ENCODE data around the gene STIM1.
"Not testable (repeated sequence)": the region's sequence is repeated elsewhere in the genome, so short reads cannot be mapped to it uniquely, and the experiment has no call there.

STIM1 gene

DNA sequence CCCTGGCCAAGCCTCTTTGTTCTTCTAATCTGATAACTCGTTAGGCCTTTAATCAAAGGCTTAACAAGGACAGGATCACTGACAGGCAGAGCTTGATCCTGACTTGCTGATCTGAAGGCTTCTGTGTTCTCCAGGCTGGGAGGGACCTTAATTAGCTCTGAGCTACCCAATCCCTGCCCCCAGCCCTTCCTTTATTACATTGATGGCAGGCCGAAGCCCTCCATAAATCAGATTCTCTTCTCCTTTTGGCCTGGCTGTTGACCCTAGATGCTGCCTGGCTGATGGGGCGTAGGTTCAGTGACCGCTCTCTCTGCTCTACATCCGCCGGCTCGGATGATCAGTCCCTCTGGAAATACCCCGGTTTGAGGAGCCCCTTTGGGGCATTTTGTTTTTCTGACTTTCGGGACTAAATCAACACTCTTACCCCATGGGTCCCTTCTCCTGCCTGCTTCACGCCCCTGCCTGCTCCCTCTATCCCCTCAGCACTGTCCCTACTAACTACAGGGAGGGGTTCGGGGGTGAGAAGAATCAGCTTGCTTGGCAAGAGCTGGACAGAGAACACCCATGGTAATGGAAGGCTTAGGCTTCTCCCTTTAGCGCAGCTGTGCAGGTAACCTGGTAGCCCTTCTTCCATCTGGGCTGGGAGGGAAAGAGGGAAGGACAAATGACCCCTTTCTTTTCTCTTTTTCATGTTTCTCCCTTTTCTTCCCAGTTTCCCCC is 229.1 kb downstream of the STIM1 start:
- no peak for DNase-seq

DNA sequence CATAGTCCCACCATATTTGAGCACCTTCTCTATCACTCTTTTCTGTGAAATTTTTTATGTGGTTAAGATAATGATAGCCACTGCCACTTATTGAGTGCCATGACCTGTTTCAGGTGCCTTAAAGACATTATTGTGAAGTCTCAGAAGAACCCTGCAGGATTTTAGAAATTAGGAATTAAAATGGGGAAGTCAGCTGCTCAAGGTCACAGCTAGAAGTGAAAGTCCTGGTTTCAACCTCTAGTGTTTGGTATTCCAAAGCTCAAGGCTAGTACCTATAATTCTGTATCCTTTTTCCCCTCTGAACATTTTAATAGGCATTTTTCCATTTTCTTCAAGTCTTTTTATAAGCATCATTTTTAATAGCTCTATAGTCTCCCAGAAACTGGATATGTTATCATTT is 230.1 kb downstream of the STIM1 start:
- DNase-seq, result no peak

DNA sequence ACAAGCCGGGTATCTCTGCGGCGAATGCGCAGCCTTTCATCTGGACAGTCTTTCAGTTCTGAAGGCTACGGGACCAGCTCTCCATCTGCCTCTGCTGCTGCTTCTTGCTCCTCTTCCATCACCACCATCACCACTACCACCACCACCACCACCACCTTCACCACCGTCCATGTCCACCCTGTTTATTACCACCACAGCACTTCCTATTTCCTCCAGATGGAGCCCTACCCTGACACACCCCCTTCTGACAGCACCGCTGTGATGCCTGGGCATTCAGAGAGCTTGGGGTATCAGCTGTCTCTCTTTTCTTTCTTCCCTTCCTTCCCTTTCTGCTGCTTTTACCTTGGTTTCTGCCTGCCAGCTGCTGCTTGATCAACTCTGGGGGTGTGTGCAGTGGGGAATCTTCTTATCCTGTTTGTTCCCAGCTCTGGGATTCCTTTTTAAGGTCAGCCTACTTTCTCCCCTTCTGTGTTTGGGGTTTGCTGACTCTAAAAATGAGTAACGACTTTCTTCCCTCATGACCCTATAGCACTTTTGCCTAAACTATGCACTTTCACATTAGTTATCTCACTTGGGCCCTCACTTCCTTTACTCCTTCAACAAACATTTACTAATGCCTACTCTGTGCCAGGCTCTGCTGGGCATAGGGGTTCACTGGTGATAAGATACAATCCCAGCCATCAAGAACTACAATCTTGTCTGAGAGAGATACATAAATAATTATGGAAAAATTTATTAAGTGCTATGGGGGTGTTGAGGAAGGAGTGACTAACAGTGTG is 231.3 kb downstream of the STIM1 start:
- DNase-seq, result no peak

DNA sequence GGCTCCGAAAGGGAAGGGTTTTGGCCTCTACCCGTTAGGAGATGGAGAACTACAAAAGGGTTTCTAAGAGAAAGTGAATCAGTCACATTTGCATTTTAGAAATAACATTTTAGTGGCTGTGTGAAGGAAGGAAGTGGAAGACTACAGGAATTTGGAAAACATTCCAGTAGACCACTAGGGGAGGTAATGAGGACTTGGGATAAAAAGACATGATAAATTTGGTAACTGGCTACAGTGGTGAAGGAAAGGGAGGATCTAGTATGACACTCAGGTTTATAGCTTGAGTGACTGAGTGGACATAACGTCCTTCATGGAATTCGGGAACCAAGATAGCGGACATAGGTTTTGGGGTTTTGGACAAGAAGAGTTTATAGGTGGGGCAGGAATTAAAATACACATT is 232.1 kb downstream of the STIM1 start:
- DNase-seq, result no peak

DNA sequence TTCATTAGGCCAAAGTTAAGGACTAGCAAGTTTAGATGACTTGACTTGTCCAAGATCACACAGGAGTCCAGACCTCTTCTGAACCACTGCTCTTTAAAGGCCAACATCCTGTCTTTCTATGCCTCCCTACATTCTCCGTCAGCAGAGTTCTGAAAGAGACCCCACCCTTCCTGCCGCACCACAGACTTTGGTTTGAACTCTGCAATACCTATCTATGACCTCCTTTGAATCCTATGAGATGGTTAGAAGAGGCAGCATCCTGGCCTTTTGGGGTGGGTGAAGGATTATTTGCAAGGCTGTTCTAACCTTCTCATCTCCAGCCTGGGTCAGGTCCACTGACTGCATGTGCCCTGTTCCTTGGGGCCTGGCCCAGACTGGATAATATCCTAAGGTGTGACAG is 234.8 kb downstream of the STIM1 start:
- no peak for DNase-seq

DNA sequence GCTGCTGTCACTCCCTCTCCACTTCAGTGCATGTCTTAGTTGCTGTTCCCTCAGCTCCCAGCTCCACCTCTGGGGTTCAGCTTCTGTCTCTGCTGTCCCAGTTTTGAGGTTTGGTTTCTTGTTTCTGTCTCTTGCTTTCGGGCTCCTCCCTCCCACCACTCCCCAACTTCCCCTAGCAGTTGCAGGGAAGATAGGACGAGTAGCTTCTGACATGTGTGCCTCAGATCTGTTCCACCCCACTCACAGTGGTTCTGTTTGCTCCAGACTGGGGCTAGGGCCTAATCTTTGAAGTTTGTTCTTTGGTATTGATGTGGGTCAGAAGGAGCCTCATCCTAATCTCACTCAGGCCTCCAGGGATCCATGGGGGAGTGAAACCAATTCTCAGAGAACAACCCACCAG is 236.6 kb downstream of the STIM1 start:
- DNase-seq, result no peak

DNA sequence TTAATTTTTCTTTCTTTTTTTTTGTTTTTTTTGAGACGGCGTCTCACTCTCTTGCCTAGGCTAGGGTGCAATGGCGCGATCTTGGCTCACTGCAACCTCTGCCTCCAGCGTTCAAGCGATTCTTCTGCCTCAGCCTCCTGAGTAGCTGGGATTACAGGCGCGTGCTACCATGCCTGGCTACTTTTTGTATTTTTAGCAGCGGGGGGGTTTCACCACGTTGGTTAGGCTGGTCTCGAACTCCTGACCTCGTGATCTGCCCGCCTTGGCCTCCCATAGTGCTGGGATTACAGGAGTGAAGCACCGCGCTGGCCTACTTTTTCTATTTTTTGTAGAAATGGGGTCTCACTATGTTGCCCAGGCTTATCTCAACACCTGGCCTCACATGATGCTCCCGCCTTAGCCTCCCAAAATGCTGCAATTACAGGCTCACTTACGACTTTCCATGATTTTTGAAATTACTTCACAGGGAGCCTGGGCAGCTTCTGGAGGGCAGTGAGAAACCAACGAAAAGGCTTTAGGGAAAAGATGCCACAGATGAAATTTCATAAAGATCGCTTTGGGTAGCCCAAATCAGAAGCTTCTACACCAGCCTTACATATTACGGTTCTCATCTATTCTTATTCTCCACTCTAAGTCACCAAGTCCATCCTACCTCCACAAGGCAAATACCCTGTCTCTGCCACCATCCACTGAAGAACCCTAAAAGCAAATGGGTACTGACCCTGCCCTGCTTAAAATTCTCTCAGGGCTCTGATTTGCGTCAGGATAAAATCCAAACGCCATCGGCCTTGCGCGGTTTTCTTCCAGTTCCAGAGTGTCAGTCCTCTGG is 238.3 kb downstream of the STIM1 start:
- DNase-seq, result no peak

DNA sequence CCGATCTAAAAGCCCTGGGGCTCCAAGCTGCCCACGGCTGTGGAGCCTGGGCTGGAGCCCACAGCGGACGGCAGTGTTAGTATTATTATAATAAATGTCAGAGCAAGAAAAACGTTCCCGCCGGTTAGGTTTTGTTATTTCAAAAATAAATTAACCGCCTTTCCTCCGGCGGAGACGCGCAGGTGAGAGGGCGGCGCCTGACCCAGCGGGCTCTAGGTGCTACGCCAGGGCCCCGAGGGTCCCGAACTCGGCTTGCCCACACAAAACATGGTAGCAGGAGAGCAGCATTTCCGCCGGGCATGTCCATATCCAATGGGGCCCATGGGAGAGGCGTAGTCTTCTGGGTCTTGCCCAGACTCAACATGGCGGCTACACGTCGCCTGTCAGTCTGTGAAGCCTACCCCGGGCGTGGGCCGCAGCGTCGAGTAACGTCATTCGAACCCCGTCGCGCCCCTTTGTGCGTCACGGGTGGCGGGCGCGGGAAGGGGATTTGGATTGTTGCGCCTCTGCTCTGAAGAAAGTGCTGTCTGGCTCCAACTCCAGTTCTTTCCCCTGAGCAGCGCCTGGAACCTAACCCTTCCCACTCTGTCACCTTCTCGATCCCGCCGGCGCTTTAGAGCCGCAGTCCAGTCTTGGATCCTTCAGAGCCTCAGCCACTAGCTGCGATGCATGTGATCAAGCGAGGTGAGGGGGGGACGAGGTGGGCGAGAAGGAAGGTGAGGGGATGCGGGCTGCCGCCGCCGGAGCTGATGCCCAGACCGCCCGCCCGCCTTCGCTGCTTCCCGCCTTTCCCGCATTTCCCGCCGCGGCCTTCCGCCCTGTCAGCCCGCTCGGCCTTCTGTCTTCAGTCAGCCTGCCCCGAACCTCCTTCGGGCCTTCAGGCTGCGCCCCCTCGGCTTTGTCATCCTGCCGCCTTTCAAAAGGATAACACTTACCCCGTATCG is 239.2 kb downstream of the STIM1 start, which contains the start of gene RRM1:
RRM1 (plus strand) TSS at position 452 of the 944 bp plus-strand sequence; CDS start at position 666, 214 bp downstream.
- peak; percentile 97 for DNase-seq

DNA sequence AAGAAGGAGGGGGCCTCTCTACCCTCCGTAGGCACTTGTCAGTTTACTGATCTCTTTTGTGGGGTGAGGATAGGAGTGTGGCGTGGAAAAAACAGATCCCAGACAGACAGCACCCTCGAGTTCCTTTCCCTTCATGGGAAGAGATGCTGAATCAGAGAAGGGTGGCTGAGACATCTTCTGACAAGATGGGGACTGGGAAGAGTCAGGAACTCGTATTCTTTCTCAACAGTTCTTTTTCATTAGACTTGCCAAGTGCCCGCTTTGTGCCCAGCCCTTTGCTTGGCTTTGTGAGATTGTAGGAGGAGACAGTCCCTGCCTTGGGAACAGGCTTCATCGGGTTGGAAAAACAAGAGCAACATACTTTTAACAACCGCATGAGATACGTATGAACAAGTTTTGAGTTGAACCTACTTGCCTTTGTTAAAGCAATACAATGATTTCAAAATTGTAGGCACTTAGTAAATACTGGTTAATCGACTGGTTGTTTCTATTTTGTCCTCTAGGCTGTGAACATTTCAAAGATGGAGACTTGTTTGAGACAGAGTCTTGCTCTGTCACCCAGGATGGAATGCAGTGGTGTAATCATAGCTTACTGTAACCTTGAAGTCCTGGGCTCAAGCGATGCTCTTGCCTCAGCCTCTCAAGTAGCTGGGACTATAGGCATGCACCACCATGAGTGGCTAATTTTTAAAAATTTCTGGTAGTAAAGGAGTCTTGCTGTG is 240.2 kb downstream of the STIM1 start:
- DNase-seq, result no peak

DNA sequence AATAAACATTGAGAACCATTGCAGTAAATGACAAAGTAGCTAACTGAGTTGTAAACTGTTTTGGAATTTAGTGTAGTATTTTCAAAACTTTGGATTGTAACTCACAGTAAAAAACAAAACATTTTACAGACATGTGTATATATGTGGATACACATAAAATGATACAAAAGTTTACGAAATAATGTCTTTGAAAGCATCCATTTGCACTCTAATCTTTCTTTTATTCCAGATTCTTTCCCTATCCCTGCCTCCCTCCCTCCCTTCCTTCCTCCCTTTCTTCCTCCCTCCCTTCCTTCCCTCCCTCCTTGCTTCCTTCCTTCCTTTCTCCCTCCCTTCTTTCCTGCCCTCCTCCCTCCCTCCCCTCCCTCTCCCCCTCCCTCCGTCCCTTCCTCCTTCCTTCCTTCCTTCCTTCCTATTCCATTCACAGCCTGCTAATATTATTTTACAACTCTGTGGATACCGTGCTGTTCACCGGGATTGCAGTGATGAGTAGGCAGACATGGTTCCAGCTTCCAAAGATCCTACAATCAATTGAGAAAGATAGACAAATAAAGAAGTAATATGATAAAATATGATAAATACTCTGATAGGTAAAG is 242.7 kb downstream of the STIM1 start:
- no peak for DNase-seq

DNA sequence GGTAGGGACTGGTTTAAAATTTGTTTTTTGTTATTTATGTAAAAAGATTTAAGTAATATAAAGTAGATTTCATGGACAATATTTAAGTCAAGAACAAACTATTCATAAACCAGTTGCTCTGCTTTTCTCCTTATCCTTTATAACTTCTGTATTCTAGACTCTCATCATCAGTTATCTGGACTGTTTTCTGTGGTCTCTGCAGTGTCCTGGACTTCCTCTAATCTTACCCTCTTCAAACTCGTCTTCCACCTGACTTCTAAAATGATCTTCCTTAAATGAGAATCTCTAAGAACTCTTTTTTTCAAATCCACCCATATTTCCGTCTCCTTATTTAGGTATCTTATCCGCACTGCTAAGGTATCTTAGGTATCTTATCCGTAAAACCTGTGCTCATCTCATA is 247.2 kb downstream of the STIM1 start:
- DNase-seq, result no peak

DNA sequence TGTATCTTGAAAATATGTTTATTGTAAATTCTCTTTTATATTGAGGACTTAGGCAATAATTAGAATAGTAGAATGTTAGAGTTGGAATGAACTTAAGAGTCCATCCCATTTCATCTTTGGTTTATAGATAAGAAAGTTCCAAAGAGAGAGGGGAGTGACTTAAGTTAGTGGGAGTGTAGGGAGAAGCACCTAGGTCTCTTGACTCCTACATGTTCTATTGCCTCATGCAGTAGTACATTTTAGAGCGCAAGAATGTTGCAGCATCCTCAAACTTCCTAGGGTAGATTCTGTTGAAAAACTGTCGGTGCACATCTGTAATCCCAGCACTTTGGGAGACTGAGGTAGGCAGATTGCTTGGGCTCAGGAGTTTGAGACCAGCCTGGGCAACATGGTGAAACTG is 247.8 kb downstream of the STIM1 start:
- no peak for DNase-seq

DNA sequence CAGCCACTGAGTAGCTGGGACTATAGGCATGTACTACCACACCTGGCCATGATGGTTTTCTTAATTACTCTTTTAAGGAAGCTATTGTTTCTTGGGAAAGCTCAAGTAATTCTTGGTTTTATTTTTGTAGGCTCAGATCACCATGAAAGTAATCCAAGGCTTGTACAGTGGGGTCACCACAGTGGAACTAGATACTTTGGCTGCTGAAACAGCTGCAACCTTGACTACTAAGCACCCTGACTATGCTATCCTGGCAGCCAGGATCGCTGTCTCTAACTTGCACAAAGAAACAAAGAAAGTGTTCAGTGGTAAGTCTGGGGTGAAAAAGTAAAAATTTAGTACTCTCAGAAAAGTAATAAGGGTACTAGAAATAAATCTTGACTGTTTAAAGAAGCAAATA is 250.5 kb downstream of the STIM1 start:
- DNase-seq, result no peak

DNA sequence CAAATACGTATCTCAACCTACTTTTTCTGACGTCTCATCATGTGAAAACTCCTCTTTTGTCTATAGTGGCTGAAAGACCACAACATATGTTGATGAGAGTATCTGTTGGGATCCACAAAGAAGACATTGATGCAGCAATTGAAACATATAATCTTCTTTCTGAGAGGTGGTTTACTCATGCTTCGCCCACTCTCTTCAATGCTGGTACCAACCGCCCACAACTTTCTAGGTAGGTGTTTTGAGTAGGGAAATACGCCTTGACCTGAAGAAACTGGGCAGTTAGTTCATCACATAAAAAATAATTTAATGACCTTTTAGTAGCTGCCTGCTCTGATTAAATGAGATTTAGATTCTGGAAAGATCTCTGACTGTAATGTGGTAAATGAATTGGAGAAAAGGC is 256.4 kb downstream of the STIM1 start:
- DNase-seq, result no peak

DNA sequence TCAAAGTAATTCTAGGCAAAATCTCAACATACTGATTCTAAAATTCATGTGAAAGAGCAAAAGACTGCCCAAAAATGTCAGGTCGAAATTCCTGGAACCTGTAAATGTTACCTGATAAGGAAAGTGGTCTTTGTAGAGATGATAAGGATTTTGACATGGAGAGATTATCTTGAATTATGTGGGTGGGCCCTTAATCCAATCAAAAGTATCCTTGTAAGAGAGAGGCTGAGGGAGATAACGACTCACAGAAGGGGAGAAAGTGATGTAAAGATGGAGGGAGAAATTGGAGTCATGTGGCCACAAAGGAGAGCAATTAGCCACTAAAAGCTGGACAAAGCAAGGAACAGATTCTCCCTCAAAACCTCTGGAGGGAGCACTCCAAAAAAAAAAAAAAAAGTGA is 259.7 kb downstream of the STIM1 start:
- no peak for DNase-seq

DNA sequence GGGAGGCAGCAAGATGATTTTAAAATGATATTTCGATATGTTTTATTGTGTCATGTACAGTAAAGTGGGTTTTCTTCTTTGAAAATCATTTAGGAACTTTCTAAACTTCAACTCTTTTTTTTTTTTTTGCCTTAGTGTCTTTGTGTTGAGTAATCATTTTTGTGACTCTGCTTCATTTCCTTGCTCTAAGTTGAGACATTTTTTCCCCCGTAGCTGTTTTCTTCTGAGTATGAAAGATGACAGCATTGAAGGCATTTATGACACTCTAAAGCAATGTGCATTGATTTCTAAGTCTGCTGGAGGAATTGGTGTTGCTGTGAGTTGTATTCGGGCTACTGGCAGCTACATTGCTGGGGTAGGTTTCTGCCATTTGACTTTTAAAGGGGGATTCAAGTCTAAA is 262.6 kb downstream of the STIM1 start:
- no peak for DNase-seq

DNA sequence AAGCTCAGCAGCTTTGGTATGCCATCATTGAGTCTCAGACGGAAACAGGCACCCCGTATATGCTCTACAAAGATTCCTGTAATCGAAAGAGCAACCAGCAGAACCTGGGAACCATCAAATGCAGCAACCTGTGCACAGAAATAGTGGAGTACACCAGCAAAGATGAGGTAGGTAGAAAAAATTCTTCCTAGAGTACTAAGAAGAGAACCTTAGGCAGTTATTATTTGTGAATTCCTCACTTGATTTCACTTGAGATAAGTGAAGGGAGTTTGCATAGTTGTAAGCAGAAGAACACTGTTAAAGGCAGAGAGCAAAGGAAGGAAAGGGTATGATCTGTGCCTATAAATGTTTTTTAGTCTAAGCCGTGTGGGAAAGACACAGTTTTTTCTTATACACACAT is 267.8 kb downstream of the STIM1 start:
- no peak for DNase-seq

DNA sequence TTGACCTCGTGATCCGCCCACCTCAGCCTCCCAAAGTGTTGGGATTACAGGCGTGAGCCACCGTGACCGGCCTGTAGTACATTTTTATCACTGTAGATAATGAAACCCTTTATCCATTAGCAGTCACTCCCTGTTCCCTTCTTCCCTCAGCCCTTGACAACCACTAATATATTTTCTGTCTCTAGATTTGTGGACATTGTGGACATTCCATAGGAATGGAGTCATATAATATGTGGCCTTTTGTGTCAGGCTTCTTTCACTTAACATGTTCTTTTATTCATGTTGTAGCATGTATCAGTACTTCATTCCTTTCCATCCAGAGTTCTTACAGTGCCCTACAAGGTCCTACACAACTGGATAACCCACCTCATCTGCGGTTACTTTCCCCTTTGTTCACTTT is 269.7 kb downstream of the STIM1 start:
- no peak for DNase-seq

DNA sequence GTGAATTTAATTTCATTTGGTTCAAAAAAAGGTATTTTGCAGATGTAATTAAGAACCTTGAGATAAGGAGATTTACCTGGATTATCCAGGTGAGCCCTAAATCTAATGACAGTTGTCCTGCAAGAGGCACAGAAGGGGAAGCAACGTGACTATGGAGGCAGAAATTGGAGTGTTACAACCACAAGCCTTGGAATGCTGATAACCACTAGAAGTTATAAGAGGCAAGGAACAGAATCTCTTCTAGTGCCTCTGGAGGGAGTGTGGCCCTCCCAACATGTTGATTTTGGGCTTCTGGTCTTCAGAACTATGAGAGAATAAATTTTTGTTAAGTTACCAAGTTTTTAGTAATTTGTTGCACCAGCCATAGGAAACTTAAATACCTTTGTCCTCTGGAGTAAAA is 271.9 kb downstream of the STIM1 start:
- DNase-seq, result no peak

DNA sequence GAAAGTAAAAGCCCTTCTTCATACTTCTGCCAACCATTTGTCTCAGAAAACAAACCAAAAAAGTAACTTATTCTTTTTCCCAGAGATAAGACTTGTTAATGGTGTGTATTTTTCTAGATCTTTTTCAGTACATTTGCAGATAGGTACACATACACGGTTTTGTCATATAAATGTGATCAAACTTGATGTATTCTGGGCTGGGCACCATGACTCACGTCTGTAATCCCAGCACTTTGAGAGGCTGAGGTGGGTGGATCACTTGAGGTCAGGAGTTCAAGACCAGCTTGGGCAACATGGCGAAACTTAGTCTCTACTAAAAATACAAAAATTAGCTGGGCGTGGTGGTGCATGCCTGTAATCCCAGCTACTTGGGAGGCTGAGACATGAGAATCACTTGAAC is 274.8 kb downstream of the STIM1 start:
- not testable (repeated sequence) for DNase-seq

DNA sequence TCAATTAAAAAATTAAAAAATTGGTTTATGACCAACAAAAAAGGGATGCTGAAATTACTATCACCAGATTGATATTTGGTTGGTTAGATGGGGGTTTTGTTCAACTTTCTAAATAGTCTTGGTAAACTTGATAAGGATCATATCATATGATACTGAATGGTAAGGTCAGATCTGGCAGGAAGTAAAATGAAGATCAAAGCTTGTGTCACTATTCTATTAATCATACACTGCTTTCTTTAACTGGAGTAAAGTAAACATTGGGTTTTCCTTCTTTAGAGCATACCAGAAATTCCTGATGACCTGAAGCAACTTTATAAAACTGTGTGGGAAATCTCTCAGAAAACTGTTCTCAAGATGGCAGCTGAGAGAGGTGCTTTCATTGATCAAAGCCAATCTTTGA is 279.3 kb downstream of the STIM1 start:
- DNase-seq, result no peak

Data from NCI-H526 treated with DMSO at 0.1 percent for 48 hours (cell line).